Endothelial cell (in vitro differentiated cells): ENCODE data around the gene ALK. TPM values are rescaled to one million over a fixed set of nuclear protein-coding genes. Genes with fewer than 3 reads are reported as not detected.

ENCODE experiments used
- DNase-seq: peaks from one replicate; pipeline ENCODE4 v3.0.0; 2021; ENCODE audit warnings: low spot score
- H3K27ac Mint-ChIP-seq: one replicate; pipeline ENCODE4 v1.8.0; 2021; ENCODE audit warnings: mixed read lengths, inconsistent platforms; ENCODE audit not compliant: unreplicated experiment
- H3K27me3 Mint-ChIP-seq: one replicate; pipeline ENCODE4 v1.8.0; 2021; ENCODE audit warnings: mild to moderate bottlenecking, moderate library complexity, mixed read lengths, inconsistent platforms; ENCODE audit not compliant: unreplicated experiment
- H3K36me3 Mint-ChIP-seq: one replicate; pipeline ENCODE4 v1.8.0; 2021; ENCODE audit warnings: mild to moderate bottlenecking, low read depth, mixed read lengths, inconsistent platforms; ENCODE audit not compliant: unreplicated experiment
- H3K4me1 Mint-ChIP-seq: one replicate; pipeline ENCODE4 v1.8.0; 2021; ENCODE audit warnings: mild to moderate bottlenecking, mixed read lengths, inconsistent platforms; ENCODE audit not compliant: unreplicated experiment
- H3K4me3 Mint-ChIP-seq: one replicate; pipeline ENCODE4 v1.8.0; 2021; ENCODE audit warnings: mild to moderate bottlenecking, mixed read lengths, inconsistent platforms; ENCODE audit not compliant: unreplicated experiment
- H3K9me3 Mint-ChIP-seq: one replicate; pipeline ENCODE4 v1.8.0; 2021; ENCODE audit warnings: mixed read lengths, inconsistent platforms; ENCODE audit not compliant: unreplicated experiment
- CTCF ChIP-seq: fragments of 200-600 bp; sonication (generic); IDR thresholded peaks from one replicate; pipeline ENCODE4 v1.5.0; 2021; ENCODE audit warnings: antibody characterized with exemption; ENCODE audit not compliant: unreplicated experiment
- total RNA-seq: library from RNA; stranded (reverse); fragmentation: NEBNext Ultra II Directional; extraction: Animal tissue kit (Norgen Biotek cat#: 25700); gene quantifications from one replicate; pipeline ENCODE4 v1.2.1, GENCODE V29; 2021; ENCODE audit not compliant: unreplicated experiment

The ALK gene
- total RNA-seq, 1 donor from 2014 or later = 0.05 TPM

- H3K36me3 Mint-ChIP-seq = no peaks in the 10 kb centered on the region
- peaks cover 1% of the 10 kb centered on the region for H3K4me1 Mint-ChIP-seq
- no peak overlapping the region for H3K4me3 Mint-ChIP-seq
Observed at GRCh38 chr2:29614295-29614830, 307.0 kb downstream of the ALK start.

GRCh38 chr2:29613792-29614266 lies 307.6 kb downstream of the ALK start:
- no peak for TF ChIP-seq CTCF

More at GRCh38 chr2:29614295-29614830, 307.0 kb downstream of the ALK start:
- Mint-ChIP-seq H3K27me3 (peaks cover 2% of the 10 kb centered on the region), H3K27ac (no peak overlapping the region), H3K9me3 (no peaks in the 10 kb centered on the region)
- TF ChIP-seq CTCF = no peak
- no peak for DNase-seq

GRCh38 chr2:29613067-29613466 lies 308.3 kb downstream of the ALK start:
- no peak for TF ChIP-seq CTCF
- Mint-ChIP-seq H3K27ac (no peak overlapping the region), H3K4me3 (no peak overlapping the region), H3K4me1 (no peaks in the 10 kb centered on the region), H3K9me3 (no peaks in the 10 kb centered on the region), H3K27me3 (peaks cover 2% of the 10 kb centered on the region), H3K36me3 (no peaks in the 10 kb centered on the region)
- no peak for DNase-seq

More at GRCh38 chr2:29613792-29614266, 307.6 kb downstream of the ALK start:
- Mint-ChIP-seq H3K27me3 (peaks cover 2% of the 10 kb centered on the region), H3K27ac (no peak overlapping the region), H3K36me3 (no peaks in the 10 kb centered on the region), H3K4me3 (no peak overlapping the region), H3K4me1 (no peaks in the 10 kb centered on the region), H3K9me3 (no peaks in the 10 kb centered on the region)
- DNase-seq = no peak

- H3K27ac Mint-ChIP-seq = no peak overlapping the region
- no peaks in the 10 kb centered on the region for H3K36me3 Mint-ChIP-seq
Observed at GRCh38 chr2:29612568-29612967, 308.8 kb downstream of the ALK start.

More at GRCh38 chr2:29612568-29612967, 308.8 kb downstream of the ALK start:
- no peak overlapping the region for H3K4me3 Mint-ChIP-seq
- H3K9me3 Mint-ChIP-seq = no peaks in the 10 kb centered on the region
- H3K27me3 Mint-ChIP-seq = peaks cover 2% of the 10 kb centered on the region
- no peaks in the 10 kb centered on the region for H3K4me1 Mint-ChIP-seq
- TF ChIP-seq CTCF = no peak
- DNase-seq = no peak
